Measurements from ENCODE around the gene CEP72.

DNA sequence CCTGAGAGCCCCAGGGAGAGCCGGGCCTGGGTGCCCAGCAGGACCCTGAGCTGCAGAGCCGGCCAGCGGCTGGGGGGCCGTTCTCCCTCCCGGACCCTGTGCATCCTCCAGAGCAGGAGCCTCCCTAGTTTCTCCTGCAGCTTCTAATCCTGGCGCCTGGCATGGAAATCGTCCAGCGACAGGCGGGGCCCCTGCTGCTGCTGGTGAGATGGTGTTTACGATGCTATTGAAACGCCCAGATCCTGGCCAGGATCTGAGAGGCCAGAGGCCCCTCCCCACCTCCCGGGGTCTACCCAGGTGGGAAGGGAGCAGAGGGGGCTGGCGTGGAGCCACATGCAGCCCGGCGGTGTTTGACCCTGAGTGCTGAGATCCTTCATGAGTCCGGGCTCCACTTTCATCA lies 38.2 kb upstream of the CEP72 start:
- no peak for TF ChIP-seq POLR2AphosphoS5 (IDR thresholded peaks at IDR 0.05; ENCODE audit: insufficient read depth in 1 of 2, low read depth in 1 of 2)
- TF ChIP-seq, protein P1, sequence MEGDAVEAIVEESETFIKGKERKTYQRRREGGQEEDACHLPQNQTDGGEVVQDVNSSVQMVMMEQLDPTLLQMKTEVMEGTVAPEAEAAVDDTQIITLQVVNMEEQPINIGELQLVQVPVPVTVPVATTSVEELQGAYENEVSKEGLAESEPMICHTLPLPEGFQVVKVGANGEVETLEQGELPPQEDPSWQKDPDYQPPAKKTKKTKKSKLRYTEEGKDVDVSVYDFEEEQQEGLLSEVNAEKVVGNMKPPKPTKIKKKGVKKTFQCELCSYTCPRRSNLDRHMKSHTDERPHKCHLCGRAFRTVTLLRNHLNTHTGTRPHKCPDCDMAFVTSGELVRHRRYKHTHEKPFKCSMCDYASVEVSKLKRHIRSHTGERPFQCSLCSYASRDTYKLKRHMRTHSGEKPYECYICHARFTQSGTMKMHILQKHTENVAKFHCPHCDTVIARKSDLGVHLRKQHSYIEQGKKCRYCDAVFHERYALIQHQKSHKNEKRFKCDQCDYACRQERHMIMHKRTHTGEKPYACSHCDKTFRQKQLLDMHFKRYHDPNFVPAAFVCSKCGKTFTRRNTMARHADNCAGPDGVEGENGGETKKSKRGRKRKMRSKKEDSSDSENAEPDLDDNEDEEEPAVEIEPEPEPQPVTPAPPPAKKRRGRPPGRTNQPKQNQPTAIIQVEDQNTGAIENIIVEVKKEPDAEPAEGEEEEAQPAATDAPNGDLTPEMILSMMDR (IDR thresholded peaks at IDR 0.05), result no peak
